ENCODE measurements around the gene ABLIM2.

ABLIM2 gene

DNA sequence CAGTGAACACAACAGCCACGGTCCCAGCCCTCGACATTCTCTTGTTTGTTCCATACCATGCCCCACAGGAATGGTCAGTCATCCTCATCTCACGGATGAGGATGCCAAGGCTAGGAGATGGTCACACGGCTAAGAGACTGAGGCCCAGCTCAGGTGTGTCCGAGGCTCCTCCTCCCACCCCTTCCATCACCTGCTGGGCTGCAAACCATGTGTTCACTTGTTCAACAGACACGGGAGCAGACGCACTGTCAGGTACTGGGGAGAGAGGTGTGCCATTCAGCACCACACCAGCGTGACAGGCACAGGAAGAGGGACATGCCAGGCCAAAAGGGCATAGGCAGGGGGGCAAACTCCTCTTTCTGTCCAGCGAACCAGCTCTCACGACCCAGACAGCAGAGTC lies 45.9 kb downstream of the ABLIM2 start:
- Histone ChIP-seq H3K36me3 (ENCODE audit: control insufficient read depth, insufficient read depth, low read length, severe bottlenecking) (no peaks in the 10 kb centered on the region), H3K4me1 (ENCODE audit: control insufficient read depth, insufficient read depth, low read length) (peaks cover 11% of the 10 kb centered on the region), H3K9ac (ENCODE audit: low read length) (no peak overlapping the region), H3K9me3 (ENCODE audit: control insufficient read depth, low read length) (peaks cover 2% of the 10 kb centered on the region), H3K27me3 (replicated peaks; ENCODE audit: control insufficient read depth, insufficient read depth, low read length) (peaks cover 57% of the 10 kb centered on the region), H3K4me3 (ENCODE audit: low read length) (no peak overlapping the region)
- no peak for DNase-seq (ENCODE audit: low read depth)

DNA sequence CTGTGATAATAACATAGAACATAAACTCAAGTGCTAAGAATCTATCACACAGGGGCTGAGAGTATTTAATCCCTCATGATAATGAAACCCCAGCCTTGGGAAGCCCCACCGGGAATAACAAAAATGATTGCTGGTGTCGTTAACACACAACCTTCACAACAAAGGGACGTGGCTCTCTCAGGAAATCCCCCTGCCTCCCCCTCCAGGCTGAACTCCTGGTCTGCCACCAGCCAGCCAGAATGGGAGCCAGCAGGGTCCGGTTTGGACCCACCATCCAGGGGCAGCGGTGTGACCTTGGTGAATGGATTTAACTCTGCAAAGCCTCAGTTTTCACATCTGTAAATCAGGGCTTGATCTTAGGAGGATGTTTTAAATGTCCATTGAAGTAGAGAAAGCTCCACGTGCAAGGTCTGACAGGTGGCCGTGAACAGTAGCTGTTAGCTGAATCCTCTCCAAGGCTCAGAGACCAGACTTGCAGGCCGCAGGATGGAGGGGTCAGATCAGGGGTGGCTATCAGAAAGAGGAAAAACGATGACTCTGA lies 46.5 kb downstream of the ABLIM2 start:
- DNase-seq (ENCODE audit: low read depth), result no peak
- Histone ChIP-seq H3K9ac (ENCODE audit: low read length) (no peak overlapping the region), H3K4me3 (ENCODE audit: low read length) (no peak overlapping the region), H3K9me3 (ENCODE audit: control insufficient read depth, low read length) (peaks cover 5% of the 10 kb centered on the region), H3K4me1 (ENCODE audit: control insufficient read depth, insufficient read depth, low read length) (peaks cover 11% of the 10 kb centered on the region), H3K27me3 (replicated peaks; ENCODE audit: control insufficient read depth, insufficient read depth, low read length) (peaks cover 61% of the 10 kb centered on the region), H3K36me3 (ENCODE audit: control insufficient read depth, insufficient read depth, low read length, severe bottlenecking) (no peaks in the 10 kb centered on the region)

GRCh38 chr4:8110071-8110986 lies 48.3 kb downstream of the ABLIM2 start:
- DNase-seq (ENCODE audit: low read depth), result no peak

GRCh38 chr4:8109406-8110065 lies 49.1 kb downstream of the ABLIM2 start:
- no peak for DNase-seq (ENCODE audit: low read depth)
- Histone ChIP-seq H3K4me1 (ENCODE audit: control insufficient read depth, insufficient read depth, low read length) (peaks cover 8% of the 10 kb centered on the region), H3K36me3 (ENCODE audit: control insufficient read depth, insufficient read depth, low read length, severe bottlenecking) (no peaks in the 10 kb centered on the region), H3K27me3 (replicated peaks; ENCODE audit: control insufficient read depth, insufficient read depth, low read length) (peaks cover 68% of the 10 kb centered on the region), H3K4me3 (ENCODE audit: low read length) (no peak overlapping the region), H3K9me3 (ENCODE audit: control insufficient read depth, low read length) (peaks cover 5% of the 10 kb centered on the region), H3K9ac (ENCODE audit: low read length) (no peak overlapping the region)

More at GRCh38 chr4:8110071-8110986, 48.3 kb downstream of the ABLIM2 start:
- peaks cover 8% of the 10 kb centered on the region for H3K4me1 ChIP-seq (ENCODE audit: control insufficient read depth, insufficient read depth, low read length)
- H3K9ac ChIP-seq (ENCODE audit: low read length), result no peak overlapping the region
- no peaks in the 10 kb centered on the region for H3K36me3 ChIP-seq (ENCODE audit: control insufficient read depth, insufficient read depth, low read length, severe bottlenecking)
- H3K27me3 ChIP-seq (replicated peaks; ENCODE audit: control insufficient read depth, insufficient read depth, low read length), result peaks cover 68% of the 10 kb centered on the region
- no peak overlapping the region for H3K4me3 ChIP-seq (ENCODE audit: low read length)
- peaks cover 5% of the 10 kb centered on the region for H3K9me3 ChIP-seq (ENCODE audit: control insufficient read depth, low read length)

- peaks cover 71% of the 10 kb centered on the region for H3K27me3 ChIP-seq (replicated peaks; ENCODE audit: control insufficient read depth, insufficient read depth, low read length)
- H3K4me3 ChIP-seq (ENCODE audit: low read length), result no peak overlapping the region
- no peak overlapping the region for H3K9ac ChIP-seq (ENCODE audit: low read length)
- DNase-seq (ENCODE audit: low read depth), result no peak
- peaks cover 5% of the 10 kb centered on the region for H3K9me3 ChIP-seq (ENCODE audit: control insufficient read depth, low read length)
- H3K4me1 ChIP-seq (ENCODE audit: control insufficient read depth, insufficient read depth, low read length), result peaks cover 8% of the 10 kb centered on the region
- no peaks in the 10 kb centered on the region for H3K36me3 ChIP-seq (ENCODE audit: control insufficient read depth, insufficient read depth, low read length, severe bottlenecking)
Measured at GRCh38 chr4:8108991-8109390, 49.6 kb downstream of the ABLIM2 start.

- Histone ChIP-seq H3K36me3 (ENCODE audit: control insufficient read depth, insufficient read depth, low read length, severe bottlenecking) (no peaks in the 10 kb centered on the region), H3K4me1 (ENCODE audit: control insufficient read depth, insufficient read depth, low read length) (peaks cover 4% of the 10 kb centered on the region), H3K27me3 (replicated peaks; ENCODE audit: control insufficient read depth, insufficient read depth, low read length) (peaks cover 69% of the 10 kb centered on the region), H3K9me3 (ENCODE audit: control insufficient read depth, low read length) (peaks cover 5% of the 10 kb centered on the region), H3K4me3 (ENCODE audit: low read length) (no peak overlapping the region), H3K9ac (ENCODE audit: low read length) (no peak overlapping the region)
- no peak for DNase-seq (ENCODE audit: low read depth)
Measured at GRCh38 chr4:8108261-8108660, 50.4 kb downstream of the ABLIM2 start.

DNA sequence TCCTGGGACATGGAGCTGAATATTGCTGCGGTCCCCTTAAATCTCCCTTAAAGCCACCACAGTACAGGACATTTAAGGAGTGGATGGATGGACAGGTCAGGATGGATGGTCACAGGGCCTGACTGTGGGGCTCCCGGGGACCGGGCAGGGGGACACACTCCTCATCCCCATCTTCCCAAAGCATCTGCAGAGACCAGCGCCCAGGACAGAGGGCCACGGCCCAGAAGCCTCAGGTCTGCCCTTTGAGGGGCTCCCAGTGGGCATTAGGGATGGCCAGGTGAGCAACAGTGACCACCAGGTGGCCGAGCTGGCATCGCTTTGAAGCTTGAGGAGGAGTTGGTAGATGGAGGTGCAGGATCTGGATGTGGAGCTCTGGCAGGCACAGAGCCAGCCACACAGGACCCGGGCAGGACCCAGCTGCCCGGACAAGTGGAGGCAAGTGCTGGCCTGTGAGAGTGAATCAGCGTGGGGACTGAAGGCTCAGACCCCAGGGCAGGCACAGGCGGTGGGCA lies 51.4 kb downstream of the ABLIM2 start:
- Histone ChIP-seq H3K36me3 (ENCODE audit: control insufficient read depth, insufficient read depth, low read length, severe bottlenecking) (no peaks in the 10 kb centered on the region), H3K9ac (ENCODE audit: low read length) (no peak overlapping the region), H3K27me3 (replicated peaks; ENCODE audit: control insufficient read depth, insufficient read depth, low read length) (peaks cover 64% of the 10 kb centered on the region), H3K9me3 (ENCODE audit: control insufficient read depth, low read length) (peaks cover 8% of the 10 kb centered on the region), H3K4me3 (ENCODE audit: low read length) (no peak overlapping the region), H3K4me1 (ENCODE audit: control insufficient read depth, insufficient read depth, low read length) (no peaks in the 10 kb centered on the region)
- no peak for DNase-seq (ENCODE audit: low read depth)

DNA sequence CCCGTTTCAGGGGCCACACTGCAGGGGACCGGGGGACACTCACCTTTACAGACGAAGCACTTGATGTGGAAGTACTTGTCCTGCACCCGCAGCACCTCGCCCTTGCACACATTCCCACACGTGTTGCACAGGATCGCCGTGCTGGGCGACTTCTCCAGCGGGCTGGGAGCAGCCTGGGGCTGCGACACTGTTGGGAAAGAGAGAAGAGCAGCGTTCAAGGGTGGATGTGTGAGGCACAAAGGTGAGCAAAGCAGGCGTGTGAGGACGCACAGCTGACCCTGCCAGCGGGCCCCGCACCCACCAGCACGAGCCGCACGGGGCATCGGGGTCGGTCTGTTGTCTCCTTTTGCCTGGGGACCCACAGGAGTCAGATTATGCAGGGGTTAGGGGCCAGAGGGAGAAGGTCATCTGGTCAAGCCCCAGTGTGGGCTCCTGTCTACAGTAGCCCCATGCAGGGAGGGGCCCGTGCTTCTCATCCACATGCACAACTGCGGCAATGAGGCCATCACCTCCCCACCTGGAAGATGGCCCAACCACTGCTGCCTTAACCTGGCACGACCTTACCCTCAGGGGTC lies 52.1 kb downstream of the ABLIM2 start:
- Histone ChIP-seq H3K36me3 (ENCODE audit: control insufficient read depth, insufficient read depth, low read length, severe bottlenecking) (no peaks in the 10 kb centered on the region), H3K9me3 (ENCODE audit: control insufficient read depth, low read length) (peaks cover 8% of the 10 kb centered on the region), H3K4me3 (ENCODE audit: low read length) (no peak overlapping the region), H3K27me3 (replicated peaks; ENCODE audit: control insufficient read depth, insufficient read depth, low read length) (peaks cover 64% of the 10 kb centered on the region), H3K9ac (ENCODE audit: low read length) (no peak overlapping the region), H3K4me1 (ENCODE audit: control insufficient read depth, insufficient read depth, low read length) (peaks cover 5% of the 10 kb centered on the region)
- no peak for DNase-seq (ENCODE audit: low read depth)

DNA sequence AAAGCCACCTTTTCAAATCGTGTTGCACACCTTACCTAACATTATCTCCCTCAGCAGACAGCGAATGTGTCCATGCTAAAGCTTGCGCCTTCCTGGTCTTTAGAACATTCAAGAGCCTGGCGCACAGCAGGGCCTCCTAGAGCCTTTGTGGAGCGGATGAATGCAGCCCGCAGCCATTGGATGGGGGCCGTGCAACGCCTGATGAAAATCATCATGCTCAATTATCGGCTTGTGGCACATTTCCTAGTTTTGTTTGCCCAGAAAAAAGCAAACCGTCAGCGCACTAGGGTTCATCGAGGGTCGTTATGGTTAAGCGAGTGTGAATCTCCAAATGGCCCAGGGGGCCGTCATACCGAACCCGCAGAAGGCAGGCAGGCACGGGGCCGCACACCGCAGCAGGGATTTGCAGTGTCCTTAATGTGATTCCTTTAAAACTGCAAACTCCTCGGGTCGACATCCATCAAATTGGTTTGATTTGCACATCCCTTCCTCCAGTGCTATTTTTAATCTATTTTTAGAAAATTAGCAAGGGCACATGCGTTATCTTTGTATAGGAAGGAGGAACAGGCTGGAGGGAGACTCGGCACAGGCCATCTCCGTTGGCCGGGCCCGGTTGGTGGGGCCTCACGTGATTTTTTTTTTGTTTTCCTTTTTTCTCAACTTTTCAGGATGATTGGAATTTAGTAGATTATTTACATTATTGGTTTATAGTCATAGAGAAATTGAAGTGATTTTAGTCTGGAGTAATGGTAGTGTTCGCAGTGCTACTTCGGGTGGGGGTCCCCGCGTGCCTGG lies 53.1 kb downstream of the ABLIM2 start:
- Histone ChIP-seq H3K4me3 (ENCODE audit: low read length) (no peak overlapping the region), H3K4me1 (ENCODE audit: control insufficient read depth, insufficient read depth, low read length) (peaks cover 15% of the 10 kb centered on the region), H3K36me3 (ENCODE audit: control insufficient read depth, insufficient read depth, low read length, severe bottlenecking) (no peaks in the 10 kb centered on the region), H3K9ac (ENCODE audit: low read length) (no peak overlapping the region), H3K9me3 (ENCODE audit: control insufficient read depth, low read length) (peaks cover 8% of the 10 kb centered on the region), H3K27me3 (replicated peaks; ENCODE audit: control insufficient read depth, insufficient read depth, low read length) (peaks cover 56% of the 10 kb centered on the region)
- DNase-seq (ENCODE audit: low read depth), result no peak

GRCh38 chr4:8104491-8105305 lies 53.9 kb downstream of the ABLIM2 start:
- Histone ChIP-seq H3K27me3 (replicated peaks; ENCODE audit: control insufficient read depth, insufficient read depth, low read length) (peaks cover 49% of the 10 kb centered on the region), H3K9ac (ENCODE audit: low read length) (no peak overlapping the region), H3K4me3 (ENCODE audit: low read length) (no peak overlapping the region), H3K4me1 (ENCODE audit: control insufficient read depth, insufficient read depth, low read length) (peaks cover 23% of the 10 kb centered on the region), H3K36me3 (ENCODE audit: control insufficient read depth, insufficient read depth, low read length, severe bottlenecking) (no peaks in the 10 kb centered on the region), H3K9me3 (ENCODE audit: control insufficient read depth, low read length) (peaks cover 8% of the 10 kb centered on the region)
- DNase-seq (ENCODE audit: low read depth), result no peak

All from adipocyte (in vitro differentiated cells).